OCI-LY3 (cell line): ENCODE data around the gene FUT7.

Source experiments
- H2AFZ ChIP-seq: fragments of 200-600, 300-600 bp; shearing (Covaris generic); 2 replicates; pipeline ENCODE4 v1.6.0; 2014; ENCODE audit warnings: antibody characterized with exemption, low read depth, low read length
- H3K27ac ChIP-seq: fragments of 200-600, 300-600 bp; sonication (generic); 2 replicates; pipeline ENCODE4 v1.5.1; 2014; ENCODE audit warnings: mild to moderate bottlenecking, low read length, moderate library complexity, mixed read lengths
- H3K27me3 ChIP-seq: fragments of 200-600, 300-600 bp; sonication (generic); 2 replicates; pipeline ENCODE4 v1.6.1; 2014; ENCODE audit warnings: low read depth, low read length, mixed read lengths
- H3K36me3 ChIP-seq: fragments of 200-600, 300-600 bp; sonication (generic); replicated peaks from 2 replicates; pipeline ENCODE3; 2014; ENCODE audit warnings: low read depth, low read length, mixed read lengths
- H3K4me1 ChIP-seq: fragments of 300-600, 200-600 bp; sonication (generic); 2 replicates; pipeline ENCODE4 v1.6.1; 2014; ENCODE audit warnings: low read length, mixed read lengths
- H3K4me2 ChIP-seq: fragments of 200-600, 300-600 bp; sonication (generic); 2 replicates; pipeline ENCODE4 v1.6.1; 2014; ENCODE audit warnings: low read length, mixed read lengths
- H3K4me3 ChIP-seq: fragments of 300-600, 200-600 bp; sonication (generic); 2 replicates; pipeline ENCODE4 v1.5.1; 2014; ENCODE audit warnings: antibody characterized with exemption, mild to moderate bottlenecking, low read length, moderate library complexity
- H3K79me2 ChIP-seq: fragments of 300-600, 200-600 bp; shearing (Covaris generic); 2 replicates; pipeline ENCODE4 v1.6.1; 2014; ENCODE audit warnings: mild to moderate bottlenecking, low read length, mixed read lengths
- H3K9ac ChIP-seq: fragments of 300-600, 200-600 bp; shearing (Covaris generic); 2 replicates; pipeline ENCODE4 v1.6.0; 2014; ENCODE audit warnings: mild to moderate bottlenecking, low read length, moderate library complexity
- H3K9me3 ChIP-seq: fragments of 200-600, 300-600 bp; shearing (Covaris generic); 2 replicates; pipeline ENCODE4 v1.6.1; 2014; ENCODE audit warnings: low read length, mixed read lengths; ENCODE audit not compliant: insufficient read depth
- H4K20me1 ChIP-seq: fragments of 200-600, 300-600 bp; sonication (generic); 2 replicates; pipeline ENCODE4 v1.6.1; 2016; ENCODE audit warnings: low read length, mixed read lengths; ENCODE audit not compliant: insufficient read depth
- EZH2phosphoT487 ChIP-seq: fragments of 200-600 bp; shearing (Covaris generic); IDR thresholded peaks from 2 replicates; pipeline ENCODE4 v1.6.1; 2018; ENCODE audit warnings: antibody characterized with exemption, mixed run types, low read depth
- TF ChIP-seq, protein P1 (sequence below): fragments of 200-600, 300-600 bp; sonication (generic); IDR thresholded peaks from 2 replicates; pipeline ENCODE4 v1.5.1; 2014; ENCODE audit warnings: antibody characterized with exemption, low read length, low read depth

Gene FUT7

DNA sequence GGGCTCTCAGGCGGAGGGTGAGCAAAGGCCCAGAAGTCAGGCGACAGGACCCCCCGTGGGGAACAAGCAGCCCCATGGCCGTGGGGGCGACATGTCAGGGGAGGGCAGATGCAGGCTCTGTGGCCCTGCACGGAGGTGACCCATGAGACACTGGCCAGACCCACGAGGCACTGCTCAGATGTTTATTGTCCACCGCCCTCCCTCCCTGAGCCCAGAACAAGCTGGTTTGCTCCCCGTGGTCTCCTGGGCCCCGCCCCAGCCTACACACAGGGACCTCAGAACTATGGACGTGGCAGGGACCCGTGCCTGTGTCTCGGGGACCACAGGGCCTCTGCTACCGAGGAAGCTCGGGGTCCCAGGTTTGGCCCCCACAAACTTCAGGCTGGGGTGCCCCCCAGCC lies 1.9 kb downstream of the FUT7 start:
- H3K4me1 ChIP-seq, result peaks cover 43% of the 10 kb centered on the region
- no peaks in the 10 kb centered on the region for H4K20me1 ChIP-seq
- H3K4me2 ChIP-seq, result no peak overlapping the region
- H3K27me3 ChIP-seq, result peaks cover 6% of the 10 kb centered on the region
- H3K9me3 ChIP-seq, result no peaks in the 10 kb centered on the region
- no peaks in the 10 kb centered on the region for H3K79me2 ChIP-seq
- H3K4me3 ChIP-seq, result no peak overlapping the region
- no peak overlapping the region for H2AFZ ChIP-seq
- no peaks in the 10 kb centered on the region for H3K36me3 ChIP-seq
- TF ChIP-seq EZH2phosphoT487, result no peak
- TF ChIP-seq, protein P1, sequence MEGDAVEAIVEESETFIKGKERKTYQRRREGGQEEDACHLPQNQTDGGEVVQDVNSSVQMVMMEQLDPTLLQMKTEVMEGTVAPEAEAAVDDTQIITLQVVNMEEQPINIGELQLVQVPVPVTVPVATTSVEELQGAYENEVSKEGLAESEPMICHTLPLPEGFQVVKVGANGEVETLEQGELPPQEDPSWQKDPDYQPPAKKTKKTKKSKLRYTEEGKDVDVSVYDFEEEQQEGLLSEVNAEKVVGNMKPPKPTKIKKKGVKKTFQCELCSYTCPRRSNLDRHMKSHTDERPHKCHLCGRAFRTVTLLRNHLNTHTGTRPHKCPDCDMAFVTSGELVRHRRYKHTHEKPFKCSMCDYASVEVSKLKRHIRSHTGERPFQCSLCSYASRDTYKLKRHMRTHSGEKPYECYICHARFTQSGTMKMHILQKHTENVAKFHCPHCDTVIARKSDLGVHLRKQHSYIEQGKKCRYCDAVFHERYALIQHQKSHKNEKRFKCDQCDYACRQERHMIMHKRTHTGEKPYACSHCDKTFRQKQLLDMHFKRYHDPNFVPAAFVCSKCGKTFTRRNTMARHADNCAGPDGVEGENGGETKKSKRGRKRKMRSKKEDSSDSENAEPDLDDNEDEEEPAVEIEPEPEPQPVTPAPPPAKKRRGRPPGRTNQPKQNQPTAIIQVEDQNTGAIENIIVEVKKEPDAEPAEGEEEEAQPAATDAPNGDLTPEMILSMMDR, result no peak
- H3K27ac ChIP-seq, result no peak overlapping the region
- no peak overlapping the region for H3K9ac ChIP-seq

- Histone ChIP-seq H3K36me3 (no peaks in the 10 kb centered on the region), H4K20me1 (no peaks in the 10 kb centered on the region), H3K9ac (no peak overlapping the region), H3K9me3 (no peaks in the 10 kb centered on the region), H3K4me1 (peaks cover 36% of the 10 kb centered on the region), H3K27ac (no peak overlapping the region), H3K79me2 (no peaks in the 10 kb centered on the region), H3K4me3 (peak overlapping the region; percentile 88), H3K4me2 (peak overlapping the region; percentile 97), H3K27me3 (peaks cover 6% of the 10 kb centered on the region), H2AFZ (no peak overlapping the region)
- no peak for TF ChIP-seq EZH2phosphoT487
- TF ChIP-seq, protein P1, result peak; percentile 76
Observed at GRCh38 chr9:137029058-137029936, 2.6 kb downstream of the FUT7 start.

DNA sequence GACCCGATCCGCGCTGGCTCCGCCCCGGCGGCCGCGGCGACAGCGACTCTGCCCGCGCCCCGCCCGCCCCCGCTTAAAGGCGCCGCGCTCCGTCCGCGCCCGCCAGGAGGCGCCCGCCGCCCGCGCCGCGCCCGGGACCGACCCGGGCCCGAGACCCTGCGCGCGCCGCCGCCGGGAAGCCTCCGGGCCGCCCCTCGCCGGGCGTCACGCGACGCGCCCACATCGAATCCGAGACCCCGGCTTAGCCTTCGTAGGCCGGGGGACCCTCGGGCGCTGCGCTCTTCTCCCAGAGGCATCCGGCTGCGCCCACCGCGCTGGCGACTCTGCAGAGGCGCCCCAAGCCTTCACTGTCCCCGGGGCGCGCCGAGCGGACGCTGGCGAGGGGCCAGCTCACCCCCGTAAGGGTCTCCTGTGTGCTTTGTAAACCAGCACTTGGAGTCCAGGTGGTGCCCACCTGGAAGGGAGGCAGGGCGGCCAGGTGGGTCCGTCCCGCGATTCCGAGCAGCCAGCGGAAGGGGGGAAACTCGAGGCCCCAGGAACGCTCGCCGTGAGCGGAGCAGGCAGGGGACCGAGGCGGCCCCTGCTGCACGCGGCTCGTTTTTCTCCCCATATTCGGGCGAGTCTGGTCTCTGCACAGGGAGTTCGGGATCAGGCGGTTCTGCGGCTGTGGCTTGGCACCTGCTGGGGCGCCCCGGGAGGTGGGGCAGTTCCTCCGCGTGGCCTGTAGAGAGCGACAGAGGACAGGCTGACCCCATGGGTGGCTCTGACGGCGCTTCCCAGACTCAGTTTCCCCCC lies 3.4 kb downstream of the FUT7 start:
- Histone ChIP-seq H3K79me2 (no peaks in the 10 kb centered on the region), H3K4me1 (peaks cover 35% of the 10 kb centered on the region), H3K9me3 (no peaks in the 10 kb centered on the region), H3K9ac (peak overlapping the region; percentile 64), H2AFZ (peak overlapping the region; percentile 62; the same call in 1 of the 2 replicates), H3K4me2 (peak overlapping the region; percentile 97), H3K4me3 (peak overlapping the region; percentile 88), H3K27ac (no peak overlapping the region), H3K36me3 (no peaks in the 10 kb centered on the region), H4K20me1 (no peaks in the 10 kb centered on the region), H3K27me3 (peaks cover 6% of the 10 kb centered on the region)
- TF ChIP-seq, protein P1, result peak; percentile 43
- TF ChIP-seq EZH2phosphoT487, result no peak
